ENCODE data around the gene RGS6.
A peak's percentile ranks its signal among the peaks of the same experiment; 100 is the strongest.

The RGS6 gene

DNA sequence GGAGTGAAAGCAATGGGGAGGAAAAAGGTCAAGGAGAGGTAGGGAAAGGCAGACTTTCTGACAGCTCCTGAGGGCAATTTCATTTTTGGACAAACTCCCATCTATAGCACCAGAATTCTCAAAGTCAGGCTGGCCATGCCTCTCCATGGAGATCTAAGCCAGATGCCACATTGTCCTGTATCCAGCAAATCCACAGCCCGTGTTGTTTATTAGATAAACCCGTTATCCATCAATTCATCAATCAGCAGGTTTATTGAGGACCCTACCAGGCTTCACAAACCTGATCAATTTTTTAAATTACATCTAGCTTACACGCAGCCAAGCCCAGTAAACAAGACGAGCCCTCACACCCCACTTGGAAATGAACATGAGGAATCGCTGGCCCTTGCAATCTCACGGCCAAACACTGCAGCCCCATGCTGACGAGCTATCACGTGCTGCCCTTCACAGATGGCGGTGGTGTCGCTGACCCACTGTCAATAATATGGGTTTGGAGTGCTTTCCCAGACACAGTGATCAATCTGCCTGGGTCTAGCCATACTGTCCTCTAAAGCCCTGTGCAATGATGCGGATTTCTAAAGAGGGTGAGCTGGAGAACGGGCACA, 628.8 kb downstream of the RGS6 start:
- no peak for DNase-seq

DNA sequence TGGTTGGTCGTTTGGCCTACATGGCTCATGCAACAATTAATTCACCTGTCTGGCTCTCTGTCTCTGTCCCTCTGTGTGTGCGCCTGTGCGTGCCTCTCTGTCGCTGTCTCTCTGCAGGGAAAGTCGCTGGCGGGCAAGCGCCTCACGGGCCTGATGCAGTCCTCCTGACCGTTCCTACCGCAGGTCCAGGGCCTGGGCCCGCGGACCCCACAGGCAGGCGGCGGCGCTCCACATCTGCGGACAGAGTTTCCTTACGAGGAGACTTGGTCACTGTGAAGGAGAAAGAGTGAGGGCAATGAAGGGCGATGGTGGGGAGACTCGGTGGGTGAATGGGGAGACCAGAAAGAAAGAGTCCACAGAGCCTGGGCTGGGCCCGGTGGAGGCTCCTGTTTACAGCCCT, 630.1 kb downstream of the RGS6 start:
- no peak for DNase-seq

DNA sequence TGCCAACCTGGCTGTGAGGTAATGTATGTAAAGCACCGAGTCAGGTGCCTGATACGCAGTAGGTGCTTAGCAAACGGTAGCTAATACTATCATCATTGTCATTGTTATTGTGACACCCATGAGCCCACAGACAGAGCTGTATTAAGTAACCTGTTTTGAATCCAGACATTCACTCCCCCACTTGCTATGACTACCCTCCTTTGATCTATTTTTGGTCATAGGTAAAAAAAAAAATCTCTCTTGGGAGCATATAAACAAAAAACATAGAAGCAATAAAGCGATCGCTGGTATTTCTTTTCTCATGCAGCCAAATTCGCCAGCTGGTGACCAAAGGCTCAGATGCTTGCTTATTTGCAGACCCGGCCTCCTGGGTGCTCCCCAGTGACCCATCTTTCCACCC, 631.4 kb downstream of the RGS6 start:
- no peak for DNase-seq

- DNase-seq = no peak
Measured at GRCh38 chr14:72565149-72565559, 632.9 kb downstream of the RGS6 start.

DNA sequence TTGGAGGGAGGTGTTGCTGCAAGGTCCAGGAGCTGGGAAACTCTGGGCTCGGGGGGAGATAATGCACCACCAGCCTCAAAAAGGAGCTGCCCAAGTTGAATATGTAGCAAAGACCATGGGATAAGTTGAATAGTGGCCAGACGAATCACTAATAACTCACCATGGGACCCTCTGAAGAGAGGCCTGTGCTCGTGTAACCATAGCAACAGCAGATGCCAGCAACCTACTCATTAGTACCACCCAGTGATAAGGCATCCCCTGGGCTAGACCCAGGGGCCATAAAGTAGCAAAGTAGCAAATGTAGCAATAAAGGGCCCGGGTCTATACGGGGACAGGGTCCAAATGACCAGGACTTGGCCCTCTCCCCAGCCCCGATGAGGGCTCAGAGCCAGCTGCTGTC, 633.7 kb downstream of the RGS6 start:
- no peak for DNase-seq

GRCh38 chr14:72567226-72567625, 635.0 kb downstream of the RGS6 start:
- peak; percentile 8 for DNase-seq

- no peak for DNase-seq
Measured at GRCh38 chr14:72568296-72568992, 636.2 kb downstream of the RGS6 start.

GRCh38 chr14:72573725-72574417, 641.6 kb downstream of the RGS6 start:
- DNase-seq = no peak

GRCh38 chr14:72574715-72575114, 642.5 kb downstream of the RGS6 start:
- DNase-seq = no peak

- DNase-seq = no peak
Measured at GRCh38 chr14:72576258-72576657, 644.0 kb downstream of the RGS6 start.

DNA sequence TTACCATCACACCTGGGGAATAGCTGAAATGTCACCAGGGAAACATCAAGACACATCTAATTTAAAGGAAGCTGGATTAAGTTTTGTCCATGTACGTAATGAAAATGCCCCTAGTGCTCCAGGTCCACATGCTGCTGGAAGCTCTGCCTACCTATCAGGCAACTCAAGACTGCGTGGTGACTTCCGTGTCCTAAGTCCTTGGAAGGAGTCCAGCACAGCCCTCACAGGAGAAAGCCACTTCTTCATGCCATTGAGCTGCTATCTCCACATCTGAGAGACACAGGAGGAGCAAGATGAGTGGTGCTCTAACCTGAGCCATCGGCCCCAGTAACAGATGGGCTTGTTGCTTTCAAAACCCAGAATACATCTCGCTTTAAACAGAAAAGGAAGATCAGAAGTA, 645.3 kb downstream of the RGS6 start:
- no peak for DNase-seq

DNA sequence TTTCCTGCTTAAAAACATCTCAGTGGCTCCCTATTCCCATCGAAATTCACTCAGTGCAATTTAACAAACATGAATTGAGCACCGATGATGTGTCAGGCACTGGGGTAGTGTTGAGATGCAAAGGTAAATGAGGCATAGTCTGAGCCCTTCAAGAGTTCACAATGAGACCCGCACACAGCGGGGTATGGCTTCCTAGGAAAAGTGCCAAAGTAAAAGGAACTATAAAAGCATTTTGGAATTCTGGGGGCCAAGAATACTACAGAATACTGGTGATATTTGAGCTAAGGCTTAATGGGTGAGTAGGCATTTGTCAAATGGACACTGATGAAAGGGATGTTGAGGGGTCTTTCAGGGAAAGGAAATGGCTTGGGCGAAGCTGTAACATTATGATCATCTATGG, 646.3 kb downstream of the RGS6 start:
- no peak for DNase-seq

DNA sequence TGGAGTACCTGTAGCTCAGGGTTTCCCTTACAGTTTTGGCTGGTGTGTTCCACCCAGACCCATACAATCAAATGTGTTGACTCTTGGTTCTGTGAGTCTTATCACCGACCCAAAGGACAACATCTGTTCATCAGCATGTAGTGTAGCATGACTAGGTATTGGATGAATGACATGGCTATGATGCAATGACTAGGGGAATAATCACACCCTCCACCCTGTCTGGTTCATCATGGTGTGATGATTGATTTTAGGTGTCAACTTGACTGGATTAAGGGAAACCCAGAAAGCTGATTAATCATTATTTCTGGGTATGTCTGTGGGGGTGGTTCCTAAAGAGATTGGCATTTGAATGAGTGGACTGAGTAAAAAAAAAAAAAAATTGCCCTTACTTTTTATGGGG, 650.4 kb downstream of the RGS6 start:
- peak; percentile 1 for DNase-seq

DNA sequence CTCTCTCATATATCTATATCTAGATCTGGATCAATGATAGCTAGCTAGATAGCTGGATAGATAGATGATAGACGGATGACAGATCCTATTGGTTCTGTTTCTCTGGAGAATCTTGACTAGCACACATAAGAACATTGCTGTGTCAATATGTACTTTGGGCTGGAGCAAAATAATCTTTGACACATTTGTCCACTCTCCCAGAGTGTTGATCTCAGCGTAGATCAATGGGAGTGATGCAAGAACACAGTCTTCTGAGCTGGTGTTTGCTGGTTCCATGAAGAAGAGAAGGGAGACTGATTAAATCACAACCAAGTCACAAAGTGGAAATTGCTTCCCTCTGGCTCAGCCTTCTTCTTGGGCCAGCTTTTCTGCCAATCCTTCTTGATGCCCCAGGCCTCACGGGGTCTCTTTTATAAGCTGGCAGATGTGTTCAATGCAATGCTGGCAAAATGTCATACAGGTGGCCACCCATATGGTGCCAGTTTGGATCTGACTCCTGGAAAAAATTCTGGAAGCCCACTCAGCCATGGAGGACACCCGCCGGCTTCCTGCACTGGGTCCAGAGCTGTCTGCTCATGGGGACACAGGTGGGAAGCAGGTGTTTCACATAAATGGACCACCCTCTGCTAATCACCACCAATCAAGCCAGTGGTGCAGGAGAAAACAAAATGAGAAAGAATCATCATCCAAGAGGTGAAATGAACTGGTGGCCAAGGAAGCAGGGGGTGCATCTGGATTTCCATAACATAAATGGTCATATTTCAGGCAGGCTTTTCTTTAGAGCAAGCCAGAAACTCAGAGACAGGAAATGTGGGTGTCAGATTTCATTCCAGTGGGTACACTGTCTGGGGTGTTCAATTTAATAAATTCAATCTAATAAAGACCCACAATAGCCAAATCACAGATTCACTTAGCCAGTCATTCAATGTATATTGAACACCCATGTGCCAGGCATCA, 651.4 kb downstream of the RGS6 start:
- DNase-seq = no peak

GRCh38 chr14:72588521-72588920, 656.3 kb downstream of the RGS6 start:
- DNase-seq = no peak

DNA sequence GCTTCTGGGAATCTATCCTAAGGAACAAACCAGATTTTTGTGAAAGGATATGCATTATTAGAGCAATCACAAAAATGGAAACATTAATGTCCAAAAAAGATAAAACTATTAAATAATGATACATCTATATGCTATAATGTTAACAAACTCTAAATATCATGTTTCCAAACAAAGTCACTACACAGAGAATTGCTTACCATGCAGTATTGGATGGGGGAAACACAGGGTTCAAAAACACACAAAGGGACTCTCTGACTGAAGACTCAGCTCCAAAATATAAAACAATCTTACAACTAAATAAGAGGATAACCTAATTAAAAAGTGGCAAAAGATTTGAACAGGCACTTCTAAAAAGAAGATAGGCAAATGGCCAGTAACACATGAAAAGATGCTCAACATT, 657.4 kb downstream of the RGS6 start:
- no peak for DNase-seq

- no peak for DNase-seq
Measured at GRCh38 chr14:72590577-72590976, 658.3 kb downstream of the RGS6 start.

GRCh38 chr14:72591391-72591790, 659.2 kb downstream of the RGS6 start:
- DNase-seq = no peak

GRCh38 chr14:72594099-72594901, 662.1 kb downstream of the RGS6 start:
- DNase-seq = peak; percentile 50

- DNase-seq = no peak
Measured at GRCh38 chr14:72595152-72595862, 663.1 kb downstream of the RGS6 start.

All from OCI-M1 (cell line).